GM12873 (cell line): ENCODE measurements around the gene DCUN1D2.

Source experiments
- CTCF ChIP-seq: IDR thresholded peaks from 2 replicates; pipeline ENCODE4 v1.5.1; 2012; ENCODE audit warnings: low read depth, mild to moderate bottlenecking, moderate library complexity, low read length, control low read depth; ENCODE audit not compliant: insufficient read depth; ENCODE audit errors: missing control alignments

Gene DCUN1D2

DNA sequence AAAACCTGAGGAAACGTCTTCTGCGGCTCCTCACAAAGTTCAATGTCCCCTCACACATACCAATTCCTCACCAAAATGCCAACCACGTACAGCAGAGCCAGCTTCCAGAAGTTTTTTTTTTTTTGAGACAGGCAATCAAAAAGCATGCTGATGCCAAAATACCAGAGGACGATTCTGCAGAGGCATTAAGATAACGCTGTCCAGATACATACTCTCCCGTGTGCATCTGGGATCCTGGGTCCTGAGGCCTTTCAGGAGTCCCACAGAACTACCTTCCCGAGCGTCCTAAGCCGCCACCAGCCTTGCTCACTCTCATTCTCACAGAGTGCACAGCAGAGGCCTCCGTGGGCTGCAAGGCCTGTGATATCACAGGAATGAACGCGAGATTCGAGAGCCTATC is 5.0 kb downstream of the DCUN1D2 start:
- TF ChIP-seq CTCF, result no peak

DNA sequence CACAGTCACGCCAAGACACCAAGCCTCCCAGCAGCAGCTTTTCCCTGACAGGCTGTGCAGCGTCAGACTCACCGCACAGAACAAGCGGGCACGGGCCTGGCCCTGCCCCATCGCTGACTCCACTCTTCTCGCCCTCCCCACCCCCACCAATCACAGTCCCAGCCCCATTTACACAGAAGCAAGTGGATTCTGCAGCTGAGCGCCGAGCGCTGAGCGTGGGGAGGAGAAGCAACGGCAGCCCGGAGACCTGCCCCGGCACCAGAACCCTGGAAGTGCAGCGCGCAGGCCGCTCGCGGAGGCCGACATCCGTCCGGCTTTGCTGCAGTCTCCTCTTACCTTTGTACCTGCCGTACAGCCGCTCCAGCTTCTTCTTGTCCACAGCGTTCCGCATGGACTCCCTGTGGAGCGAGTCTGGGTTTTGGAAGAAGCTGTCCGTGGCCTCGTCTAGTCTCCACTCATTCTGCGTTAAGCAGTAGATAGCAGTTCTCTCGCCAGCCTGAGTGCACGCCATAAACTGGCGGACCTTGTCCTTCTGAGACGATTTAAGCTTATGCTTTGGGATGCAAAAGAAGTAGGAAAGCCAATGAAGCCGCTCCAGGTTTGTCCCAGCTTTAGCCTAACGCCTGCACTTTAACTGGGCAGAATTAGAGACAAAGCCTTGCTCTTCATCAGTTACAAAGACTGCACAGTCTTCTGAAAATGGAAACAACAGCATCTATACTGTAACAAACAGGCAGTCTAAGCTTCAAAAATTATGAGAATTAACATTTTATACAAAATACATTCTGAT is 6.8 kb downstream of the DCUN1D2 start:
- TF ChIP-seq CTCF, result no peak

GRCh38 chr13:113483081-113483480 is 7.4 kb downstream of the DCUN1D2 start:
- TF ChIP-seq CTCF, result no peak

- TF ChIP-seq CTCF, result no peak
These were observed 11.3 kb downstream of the DCUN1D2 start for GRCh38 chr13:113479179-113479578.

DNA sequence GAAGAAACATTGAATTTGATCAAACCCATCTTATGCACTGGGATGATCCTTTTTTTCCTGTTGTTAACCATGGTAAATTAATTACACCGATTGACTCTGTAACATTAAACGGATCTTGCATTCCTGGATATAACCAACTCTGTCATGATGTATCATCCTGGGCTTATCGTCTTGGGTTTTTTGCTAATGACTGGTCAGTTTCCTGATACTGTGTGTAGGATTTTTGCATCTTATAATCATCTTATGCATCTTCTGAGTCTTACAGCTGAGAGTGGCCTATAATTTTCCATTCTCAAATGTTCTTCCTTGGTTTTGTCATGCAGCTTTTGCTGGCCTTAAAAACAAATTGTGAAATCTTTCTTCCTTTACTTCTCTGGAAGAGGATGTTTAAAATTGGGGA is 12.8 kb downstream of the DCUN1D2 start:
- no peak for TF ChIP-seq CTCF

GRCh38 chr13:113476811-113477210 is 13.7 kb downstream of the DCUN1D2 start:
- TF ChIP-seq CTCF, result no peak

DNA sequence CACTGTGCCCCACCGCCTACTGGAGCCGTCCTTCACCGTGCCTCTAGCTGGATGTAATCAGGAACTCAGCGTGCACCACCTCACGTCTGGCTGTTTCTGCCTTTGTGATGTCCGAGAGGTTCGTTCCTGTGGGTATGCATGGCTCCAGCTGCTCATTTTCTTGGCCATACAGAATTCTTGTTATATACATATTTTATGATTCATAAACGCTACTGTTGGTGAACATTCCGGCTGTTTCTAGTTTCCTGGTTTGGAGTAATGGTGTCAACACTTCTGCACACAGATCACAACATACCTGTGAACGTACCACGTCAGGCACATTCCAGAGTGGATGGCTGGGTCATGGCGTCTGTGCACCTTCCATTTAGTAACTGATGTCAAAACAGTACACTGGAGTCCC is 14.6 kb downstream of the DCUN1D2 start:
- TF ChIP-seq CTCF, result no peak

DNA sequence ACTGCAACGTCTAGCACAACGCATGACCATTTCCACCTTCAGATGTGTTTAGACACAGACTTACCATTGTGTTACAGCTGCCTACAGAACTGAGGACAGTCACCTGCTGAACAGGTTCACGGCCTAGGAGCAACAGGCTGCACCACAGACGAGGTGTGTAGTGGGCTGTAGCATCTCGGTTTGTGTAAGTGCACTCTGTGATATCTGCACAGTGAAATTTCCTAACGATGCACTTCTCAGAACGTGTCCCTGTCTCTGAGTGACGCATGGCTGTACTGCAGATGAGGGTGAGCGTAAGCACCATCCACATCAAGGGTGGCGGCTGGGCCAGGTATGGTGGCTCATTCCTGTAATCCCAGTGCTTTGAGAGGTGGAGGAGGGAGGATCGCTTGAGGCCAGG is 15.2 kb downstream of the DCUN1D2 start:
- TF ChIP-seq CTCF, result no peak
